WTC11 (cell line): ENCODE results near the gene FGFBP1. TPM values are rescaled to one million over a fixed set of nuclear protein-coding genes. Genes with fewer than 3 reads are reported as not detected.

Experiments used
- ATAC-seq: fragments of 200-7000 bp; cut with Tn5 transposase; 2 replicates; pipeline ENCODE4 v1.10.0; 2021; ENCODE audit warnings: mild to moderate bottlenecking, moderate library complexity
- CTCF ChIA-PET: fragments of 300-600 bp; sonication (Branson Sonifier 250); formaldehyde crosslinking; loops from one replicate; lab custom pipeline; 2021; ENCODE audit warnings: antibody characterized with exemption; lab: Charles Lee
- POLR2A ChIA-PET: fragments of 350-600 bp; sonication (Branson Sonifier 250); formaldehyde crosslinking; loops from one replicate; lab custom pipeline; 2021; ENCODE audit warnings: antibody characterized with exemption; lab: Charles Lee
- DNase-seq: peaks from one replicate; pipeline ENCODE4 v3.0.0; 2021; ENCODE audit warnings: low spot score
- H3K27ac Mint-ChIP-seq: 2 replicates; pipeline ENCODE4 v1.8.0; 2021; ENCODE audit warnings: mixed read lengths
- H3K27me3 Mint-ChIP-seq: 2 replicates; pipeline ENCODE4 v1.8.0; 2021; ENCODE audit warnings: low read depth, mild to moderate bottlenecking, moderate library complexity, mixed read lengths
- H3K36me3 Mint-ChIP-seq: 2 replicates; pipeline ENCODE4 v1.8.0; 2021; ENCODE audit warnings: mixed read lengths
- H3K4me1 Mint-ChIP-seq: 2 replicates; pipeline ENCODE4 v1.8.0; 2022; ENCODE audit warnings: mixed read lengths
- H3K4me3 Mint-ChIP-seq: 2 replicates; pipeline ENCODE4 v1.8.0; 2021; ENCODE audit warnings: mild to moderate bottlenecking, moderate library complexity, mixed read lengths
- H3K9me3 Mint-ChIP-seq: 2 replicates; pipeline ENCODE4 v1.8.0; 2021; ENCODE audit warnings: mixed read lengths
- E2F1 ChIP-seq: sonication (generic); formaldehyde crosslinking; IDR thresholded peaks from 2 replicates; pipeline ENCODE4 v1.8.0; 2022; ENCODE audit warnings: mild to moderate bottlenecking, missing genetic modification reagents
- ELF4 ChIP-seq: sonication (generic); formaldehyde crosslinking; IDR thresholded peaks from 2 replicates; pipeline ENCODE4 v1.8.1; 2022; ENCODE audit warnings: low read depth, mild to moderate bottlenecking, moderate library complexity, missing genetic modification reagents
- EMX1 ChIP-seq: fragments of 250-450 bp; sonication (Bioruptor Pico); IDR thresholded peaks from 2 replicates; pipeline ENCODE4 v1.8.0; 2021; ENCODE audit warnings: mild to moderate bottlenecking
- FOXJ3 ChIP-seq: sonication (generic); formaldehyde crosslinking; IDR thresholded peaks from 2 replicates; pipeline ENCODE4 v1.9.0; 2021; ENCODE audit warnings: missing genetic modification reagents, mild to moderate bottlenecking, borderline replicate concordance
- FOXK1 ChIP-seq: sonication (generic); formaldehyde crosslinking; IDR thresholded peaks from 2 replicates; pipeline ENCODE4 v1.8.0; 2022; ENCODE audit warnings: mild to moderate bottlenecking, moderate library complexity, missing genetic modification reagents
- GABPB1 ChIP-seq: sonication (generic); formaldehyde crosslinking; IDR thresholded peaks from 2 replicates; pipeline ENCODE4 v1.8.1; 2023; ENCODE audit warnings: mild to moderate bottlenecking, missing genetic modification reagents
- IRF2 ChIP-seq: sonication (generic); formaldehyde crosslinking; IDR thresholded peaks from 2 replicates; pipeline ENCODE4 v1.8.0; 2022; ENCODE audit warnings: low read depth, missing genetic modification reagents, borderline replicate concordance
- NFYB ChIP-seq: sonication (generic); formaldehyde crosslinking; conservative IDR thresholded peaks from 2 replicates; pipeline ENCODE4 v1.8.0; 2022; ENCODE audit warnings: low read depth, missing genetic modification reagents
- SMAD3 ChIP-seq: sonication (generic); formaldehyde crosslinking; IDR thresholded peaks from 2 replicates; pipeline ENCODE4 v1.8.0; 2022; ENCODE audit warnings: missing genetic modification reagents, mild to moderate bottlenecking, borderline replicate concordance
- SOX15 ChIP-seq: fragments of 250-450 bp; sonication (Bioruptor Pico); IDR thresholded peaks from 2 replicates; pipeline ENCODE4 v1.9.0; 2021; ENCODE audit warnings: mild to moderate bottlenecking
- TP53 ChIP-seq: sonication (generic); formaldehyde crosslinking; IDR thresholded peaks from 2 replicates; pipeline ENCODE4 v1.8.1; 2023; ENCODE audit warnings: mild to moderate bottlenecking, missing genetic modification reagents
- ZMAT4 ChIP-seq: fragments of 250-450 bp; sonication (Bioruptor Pico); IDR thresholded peaks from 2 replicates; pipeline ENCODE4 v1.9.0; 2021; ENCODE audit warnings: mild to moderate bottlenecking
- ZNF121 ChIP-seq: sonication (generic); formaldehyde crosslinking; IDR thresholded peaks from 2 replicates; pipeline ENCODE4 v1.8.0; 2023; ENCODE audit warnings: missing genetic modification reagents
- ZNF138 ChIP-seq: sonication (generic); formaldehyde crosslinking; conservative IDR thresholded peaks from 2 replicates; pipeline ENCODE4 v1.8.1; 2022; ENCODE audit warnings: mild to moderate bottlenecking, moderate library complexity, missing genetic modification reagents
- ZNF219 ChIP-seq: sonication (generic); formaldehyde crosslinking; IDR thresholded peaks from 2 replicates; pipeline ENCODE4 v1.8.0; 2023; ENCODE audit warnings: missing genetic modification reagents, mild to moderate bottlenecking, borderline replicate concordance
- ZNF512 ChIP-seq: sonication (generic); formaldehyde crosslinking; IDR thresholded peaks from 2 replicates; pipeline ENCODE4 v1.8.1; 2022; ENCODE audit warnings: missing genetic modification reagents, borderline replicate concordance
- ZNF532 ChIP-seq: fragments of 250-450 bp; sonication (Bioruptor Pico); IDR thresholded peaks from 2 replicates; pipeline ENCODE4 v1.9.0; 2021; ENCODE audit warnings: mild to moderate bottlenecking, borderline replicate concordance
- ZSCAN18 ChIP-seq: fragments of 250-450 bp; sonication (Bioruptor Pico); IDR thresholded peaks from 2 replicates; pipeline ENCODE4 v2.1.2; 2022; ENCODE audit warnings: mild to moderate bottlenecking, moderate library complexity
- total RNA-seq: library from RNA; stranded (reverse); gene quantifications from 3 replicates; pipeline ENCODE4 v1.2.3, GENCODE V29; 2021
- TF ChIP-seq, protein P1 (sequence below): fragments of 250-450 bp; sonication (Bioruptor Pico); conservative IDR thresholded peaks from 2 replicates; pipeline ENCODE4 v1.9.0; 2021; ENCODE audit warnings: mild to moderate bottlenecking
- TF ChIP-seq, protein P2 (sequence below): sonication (generic); formaldehyde crosslinking; IDR thresholded peaks from 2 replicates; pipeline ENCODE4 v1.8.0; 2022; ENCODE audit warnings: mild to moderate bottlenecking, missing genetic modification reagents
- TF ChIP-seq, protein P3 (sequence below): sonication (generic); formaldehyde crosslinking; IDR thresholded peaks from 2 replicates; pipeline ENCODE4 v1.8.1; 2022; ENCODE audit warnings: low read depth, mild to moderate bottlenecking, moderate library complexity, missing genetic modification reagents, borderline replicate concordance
- TF ChIP-seq, protein P4 (sequence below): sonication (generic); formaldehyde crosslinking; IDR thresholded peaks from 2 replicates; pipeline ENCODE4 v1.8.0; 2023; ENCODE audit warnings: missing genetic modification reagents

The FGFBP1 gene
- total RNA-seq, 1 experiment from 2014 or later, result not detected

- Mint-ChIP-seq H3K4me1 (no peaks in the 10 kb centered on the region), H3K9me3 (no peaks in the 10 kb centered on the region), H3K4me3 (no peak overlapping the region), H3K27me3 (no peaks in the 10 kb centered on the region), H3K27ac (no peak overlapping the region), H3K36me3 (no peaks in the 10 kb centered on the region)
- no peak for DNase-seq
- TF ChIP-seq ZNF138, result no peak
- TF ChIP-seq, protein P1, sequence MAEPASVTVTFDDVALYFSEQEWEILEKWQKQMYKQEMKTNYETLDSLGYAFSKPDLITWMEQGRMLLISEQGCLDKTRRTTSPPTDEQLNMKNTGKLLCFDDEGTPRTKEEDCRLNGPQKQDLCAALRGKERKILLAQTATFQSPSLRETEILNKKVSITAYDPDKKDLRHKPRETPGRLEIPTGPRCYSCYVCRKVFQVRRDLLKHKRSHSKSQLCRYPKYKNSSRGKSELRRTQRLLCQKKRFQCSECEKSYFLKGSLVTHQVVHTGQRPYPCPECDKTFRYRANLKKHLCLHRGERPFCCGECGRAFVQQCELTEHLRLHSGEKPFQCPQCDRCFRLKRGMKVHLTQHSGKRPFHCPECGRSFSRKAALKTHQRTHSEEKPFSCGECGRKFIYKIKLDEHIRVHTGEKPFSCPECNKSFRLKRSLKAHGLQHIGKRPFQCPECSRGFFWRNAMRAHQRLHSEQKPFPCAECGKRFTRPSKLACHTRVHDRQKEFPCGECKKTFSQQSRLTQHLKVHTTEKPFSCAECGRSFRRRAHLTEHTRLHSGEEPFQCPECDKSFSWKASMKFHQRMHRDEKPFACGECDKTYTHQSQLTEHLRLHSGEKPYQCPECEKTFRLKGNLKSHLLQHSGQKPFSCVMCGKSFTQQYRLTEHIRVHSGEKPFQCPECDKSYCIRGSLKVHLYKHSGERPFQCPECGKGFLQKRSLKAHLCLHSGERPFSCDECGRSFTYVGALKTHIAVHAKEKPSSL (CRISPR knock-in tag), result no peak
- no peak for TF ChIP-seq IRF2 (CRISPR knock-in tag)
- no peak for TF ChIP-seq EMX1
- no peak for TF ChIP-seq SOX15
- no peak for TF ChIP-seq ZNF219 (CRISPR knock-in tag)
- TF ChIP-seq, protein P2, sequence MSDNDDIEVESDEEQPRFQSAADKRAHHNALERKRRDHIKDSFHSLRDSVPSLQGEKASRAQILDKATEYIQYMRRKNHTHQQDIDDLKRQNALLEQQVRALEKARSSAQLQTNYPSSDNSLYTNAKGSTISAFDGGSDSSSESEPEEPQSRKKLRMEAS, result no peak
- CTCF ChIA-PET, result interaction anchor here (0.8 to 2.1 kb wide), 4 partner anchors 27 to 47 kb away, joined by 3 to 7 read pairs (median 4); no protein-coding TSS in a partner anchor
- POLR2A ChIA-PET, result no interaction called here
- ATAC-seq, result no peak
Measured at GRCh38 chr4:15929540-15929939, 9.0 kb downstream of the FGFBP1 start.

GRCh38 chr4:15928883-15929282 is 9.7 kb downstream of the FGFBP1 start:
- POLR2A ChIA-PET, result no interaction called here
- no peak for ATAC-seq
- no peaks in the 10 kb centered on the region for H3K27me3 Mint-ChIP-seq
- CTCF ChIA-PET, result interaction anchor here (0.8 to 2.1 kb wide), 2 partner anchors 27 to 46 kb away, joined by 3 to 7 read pairs; no protein-coding TSS in a partner anchor
- DNase-seq, result no peak
- no peaks in the 10 kb centered on the region for H3K36me3 Mint-ChIP-seq
- H3K4me1 Mint-ChIP-seq, result no peaks in the 10 kb centered on the region
- H3K4me3 Mint-ChIP-seq, result no peak overlapping the region
- no peaks in the 10 kb centered on the region for H3K9me3 Mint-ChIP-seq
- no peak overlapping the region for H3K27ac Mint-ChIP-seq
- TF ChIP-seq TP53 (CRISPR knock-in tag), result no peak
- TF ChIP-seq ZNF512 (CRISPR knock-in tag), result no peak
- TF ChIP-seq ELF4 (CRISPR knock-in tag), result no peak
- TF ChIP-seq ZNF121, result no peak
- TF ChIP-seq FOXK1 (CRISPR knock-in tag), result no peak
- TF ChIP-seq ZNF532 (CRISPR knock-in tag), result no peak
- no peak for TF ChIP-seq GABPB1 (CRISPR knock-in tag)
- TF ChIP-seq, protein P3, sequence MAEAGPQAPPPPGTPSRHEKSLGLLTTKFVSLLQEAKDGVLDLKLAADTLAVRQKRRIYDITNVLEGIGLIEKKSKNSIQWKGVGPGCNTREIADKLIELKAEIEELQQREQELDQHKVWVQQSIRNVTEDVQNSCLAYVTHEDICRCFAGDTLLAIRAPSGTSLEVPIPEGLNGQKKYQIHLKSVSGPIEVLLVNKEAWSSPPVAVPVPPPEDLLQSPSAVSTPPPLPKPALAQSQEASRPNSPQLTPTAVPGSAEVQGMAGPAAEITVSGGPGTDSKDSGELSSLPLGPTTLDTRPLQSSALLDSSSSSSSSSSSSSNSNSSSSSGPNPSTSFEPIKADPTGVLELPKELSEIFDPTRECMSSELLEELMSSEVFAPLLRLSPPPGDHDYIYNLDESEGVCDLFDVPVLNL (CRISPR knock-in tag), result no peak
- no peak for TF ChIP-seq ZMAT4 (CRISPR knock-in tag)
- TF ChIP-seq EMX1, result no peak
- no peak for TF ChIP-seq FOXJ3 (CRISPR knock-in tag)
- no peak for TF ChIP-seq NFYB (CRISPR knock-in tag)
- TF ChIP-seq ZSCAN18 (CRISPR knock-in tag), result no peak
- no peak for TF ChIP-seq SMAD3 (CRISPR knock-in tag)
- TF ChIP-seq, protein P4, sequence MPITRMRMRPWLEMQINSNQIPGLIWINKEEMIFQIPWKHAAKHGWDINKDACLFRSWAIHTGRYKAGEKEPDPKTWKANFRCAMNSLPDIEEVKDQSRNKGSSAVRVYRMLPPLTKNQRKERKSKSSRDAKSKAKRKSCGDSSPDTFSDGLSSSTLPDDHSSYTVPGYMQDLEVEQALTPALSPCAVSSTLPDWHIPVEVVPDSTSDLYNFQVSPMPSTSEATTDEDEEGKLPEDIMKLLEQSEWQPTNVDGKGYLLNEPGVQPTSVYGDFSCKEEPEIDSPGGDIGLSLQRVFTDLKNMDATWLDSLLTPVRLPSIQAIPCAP, result no peak
- TF ChIP-seq E2F1 (CRISPR knock-in tag), result no peak
